ENCODE results near the gene MEI1.
"Not testable (repeated sequence)": the region's sequence is repeated elsewhere in the genome, so short reads cannot be mapped to it uniquely, and the experiment has no call there.

Gene MEI1

GRCh38 chr22:41825376-41825775 is 126.1 kb downstream of the MEI1 start:
- DNase-seq = no peak

DNA sequence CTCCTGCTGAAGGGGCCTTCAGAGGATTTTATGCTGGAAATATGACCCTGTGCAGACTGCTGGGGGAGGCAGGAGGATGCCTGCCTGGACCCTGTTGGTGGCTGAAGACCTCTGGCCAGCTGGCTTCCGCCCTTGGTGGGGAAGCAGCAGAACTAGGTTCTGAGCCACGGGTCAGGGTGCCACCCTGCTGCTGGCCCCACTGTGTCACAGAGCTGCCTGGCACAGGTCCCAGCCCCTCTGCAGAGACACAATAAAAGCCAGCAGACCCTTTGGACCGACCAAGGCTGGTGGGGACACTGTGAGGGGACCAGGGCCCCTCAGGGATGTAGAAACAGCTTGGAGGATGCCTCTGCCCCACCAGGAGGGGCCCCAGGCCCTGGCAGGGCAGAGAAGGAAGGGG is 126.7 kb downstream of the MEI1 start:
- DNase-seq = no peak

GRCh38 chr22:41826430-41827383 is 127.4 kb downstream of the MEI1 start:
- no peak for DNase-seq

GRCh38 chr22:41827671-41828070 is 128.4 kb downstream of the MEI1 start:
- no peak for DNase-seq

DNA sequence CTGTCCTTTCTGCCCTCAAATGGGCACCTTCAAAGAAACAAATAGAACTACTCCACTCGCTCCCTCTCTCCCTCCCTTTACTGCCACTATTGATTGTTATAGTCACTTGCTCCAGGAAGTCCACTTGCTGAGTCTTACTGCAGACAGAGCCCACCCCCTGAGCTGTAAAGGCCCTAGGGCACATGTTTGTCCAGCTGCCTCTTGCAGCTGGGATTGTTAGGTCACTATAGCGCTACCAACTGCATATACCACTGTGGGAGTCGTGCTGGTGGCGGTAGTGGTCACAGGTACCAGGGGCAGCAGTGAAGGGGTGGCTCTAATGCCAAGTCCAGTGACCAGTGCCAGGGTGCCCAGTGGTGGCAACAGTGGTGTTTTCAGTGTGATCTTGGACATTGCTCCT is 129.2 kb downstream of the MEI1 start:
- DNase-seq = peak; percentile 41

GRCh38 chr22:41830174-41830573 is 130.9 kb downstream of the MEI1 start:
- DNase-seq = no peak

- no peak for DNase-seq
These were observed 132.1 kb downstream of the MEI1 start for GRCh38 chr22:41831383-41831782.

DNA sequence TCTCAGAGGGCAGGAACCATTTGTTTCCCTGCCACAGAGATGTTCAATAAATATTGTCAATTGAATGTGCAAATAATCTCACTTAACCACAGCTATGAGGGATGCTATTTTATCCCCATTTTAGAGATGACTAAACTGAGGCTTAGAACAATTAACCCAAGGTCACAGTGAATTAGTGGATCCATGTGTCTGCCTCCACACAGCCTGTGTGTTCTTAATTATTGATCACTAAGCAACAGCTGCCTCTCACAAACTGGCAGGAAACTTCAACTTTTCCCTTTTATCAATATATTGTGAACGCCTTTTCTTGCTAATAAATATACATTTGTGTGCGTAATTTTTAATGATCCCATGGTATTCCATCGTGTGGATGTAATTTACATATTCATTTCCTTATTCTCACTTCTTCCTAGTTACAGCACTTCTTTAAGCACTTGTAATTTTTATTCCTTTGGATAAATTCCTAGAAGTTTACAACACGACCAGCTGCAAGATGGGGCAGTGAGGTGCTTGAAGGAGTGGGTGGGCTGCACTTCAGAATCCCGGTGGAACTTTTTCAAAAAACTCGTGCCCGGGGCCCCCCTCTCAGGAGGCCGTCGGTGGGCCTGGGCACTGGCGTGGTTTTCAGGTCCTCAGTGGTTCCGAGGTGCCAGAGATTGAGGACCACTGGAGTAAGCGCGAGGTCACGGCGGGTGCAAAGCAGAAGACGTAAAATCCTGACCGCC is 132.7 kb downstream of the MEI1 start:
- no peak for DNase-seq

- DNase-seq = peak; percentile 98
These were observed 133.5 kb downstream of the MEI1 start, which contains the start of gene SREBF2 for GRCh38 chr22:41832553-41833368. TSS of gene SREBF2 (plus strand) at chr22:41833105. CDS start at chr22:41833271, 166 bp downstream.

GRCh38 chr22:41833369-41834004 is 134.2 kb downstream of the MEI1 start:
- DNase-seq = peak; percentile 58

DNA sequence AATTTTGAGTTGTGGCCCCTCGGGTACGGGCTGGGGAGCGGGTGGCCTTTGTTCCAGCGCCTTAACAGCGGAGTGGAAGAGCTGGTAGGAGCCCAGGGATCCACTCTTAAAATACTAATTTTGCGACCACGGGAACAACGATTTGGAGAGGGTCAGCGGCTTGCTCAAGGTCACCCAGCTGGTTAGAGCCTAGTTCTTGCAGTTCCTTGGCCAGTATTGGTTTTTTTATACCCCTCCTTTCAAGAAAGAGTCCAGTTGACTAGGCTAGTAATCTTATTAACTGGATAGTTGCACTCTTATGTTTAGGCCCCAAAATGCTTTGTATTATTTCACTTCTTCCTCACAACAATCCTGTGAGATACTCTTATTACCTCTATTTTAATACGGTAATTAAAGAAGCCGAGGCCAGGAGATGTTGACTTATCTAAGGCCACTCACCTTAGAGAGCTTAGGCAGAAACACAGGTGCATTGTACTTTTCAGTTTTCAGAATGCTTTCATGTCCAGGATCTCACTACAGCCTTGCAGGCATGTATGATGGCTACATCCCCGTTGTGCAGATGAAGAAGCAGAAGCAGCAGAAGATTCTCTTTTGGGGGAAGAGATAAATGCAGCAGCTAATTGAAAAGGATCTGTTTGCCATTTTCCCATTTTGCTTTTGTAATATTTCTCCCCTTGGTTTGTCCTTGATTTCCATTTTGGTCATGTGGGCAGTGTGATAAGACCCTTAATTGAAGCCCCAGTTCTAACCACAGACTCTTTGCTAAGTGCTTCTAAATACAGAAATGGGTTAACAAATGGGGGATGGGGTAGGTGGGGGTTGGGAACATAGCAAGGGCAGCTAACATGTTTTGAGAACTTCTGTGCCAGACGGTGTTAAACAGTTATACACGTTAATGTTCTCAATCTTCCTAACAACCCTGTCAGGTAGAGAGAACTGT is 135.0 kb downstream of the MEI1 start:
- DNase-seq = peak; percentile 11

- DNase-seq = not testable (repeated sequence)
These were observed 136.2 kb downstream of the MEI1 start for GRCh38 chr22:41835462-41835861.

DNA sequence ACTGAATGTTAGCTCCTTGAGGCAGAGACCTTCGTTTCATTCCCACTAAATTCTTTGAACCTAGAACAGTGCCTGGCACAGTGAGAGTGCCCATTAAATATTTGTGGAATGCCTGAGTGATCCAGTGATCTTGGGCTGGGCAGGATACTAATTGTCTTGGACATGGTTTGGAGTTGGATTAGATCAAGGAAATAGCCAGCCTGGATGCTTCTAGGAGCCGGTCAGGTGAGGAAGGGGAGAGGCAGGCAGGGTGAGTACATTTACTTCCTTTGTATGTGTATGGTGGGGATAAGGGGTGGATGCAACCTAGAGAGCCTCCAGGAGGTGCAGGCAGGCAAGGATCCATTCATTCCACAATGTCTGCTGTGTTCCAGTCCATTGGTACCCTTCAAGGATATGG is 137.2 kb downstream of the MEI1 start:
- no peak for DNase-seq

DNA sequence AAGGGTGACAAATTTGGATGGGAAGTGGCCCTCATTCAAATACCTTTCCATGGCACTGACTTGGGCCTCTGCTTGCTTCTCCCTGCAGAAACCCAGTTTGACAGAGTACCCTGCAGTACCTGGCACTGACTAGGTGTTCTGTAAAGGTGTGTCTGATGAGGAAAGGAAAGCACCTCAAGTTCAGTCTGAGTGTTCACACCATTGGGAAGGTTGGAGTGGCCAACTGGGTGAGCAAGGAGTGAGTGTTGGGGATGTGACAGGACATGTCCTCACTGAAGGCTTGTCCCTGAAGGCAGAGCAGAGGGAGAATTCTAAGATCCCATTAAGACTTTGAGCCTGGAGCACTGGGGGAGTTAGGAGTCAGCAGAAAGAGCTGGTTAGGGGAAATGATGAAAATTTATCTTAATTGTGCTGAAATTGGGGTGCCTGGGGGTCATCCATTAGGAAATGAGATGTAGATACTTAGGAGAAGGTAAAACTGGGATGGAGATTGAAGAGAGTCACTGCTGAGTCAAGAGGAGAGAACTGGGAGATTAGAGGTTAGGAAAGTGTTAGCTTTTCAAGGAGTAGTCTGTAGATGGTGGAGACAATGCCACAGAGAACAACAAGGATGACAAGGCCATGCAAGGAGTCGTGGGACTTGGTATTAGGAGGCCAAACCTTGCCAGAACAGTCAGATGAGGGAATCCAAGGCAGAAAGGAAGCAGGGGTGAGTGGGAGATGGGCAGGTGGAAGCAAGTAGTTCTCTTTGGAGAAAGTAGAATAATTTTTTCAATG is 139.7 kb downstream of the MEI1 start:
- no peak for DNase-seq

- no peak for DNase-seq
These were observed 140.9 kb downstream of the MEI1 start for GRCh38 chr22:41840216-41840615.

- no peak for DNase-seq
These were observed 141.9 kb downstream of the MEI1 start for GRCh38 chr22:41841085-41841712.

GRCh38 chr22:41842996-41843970 is 144.0 kb downstream of the MEI1 start:
- no peak for DNase-seq

DNA sequence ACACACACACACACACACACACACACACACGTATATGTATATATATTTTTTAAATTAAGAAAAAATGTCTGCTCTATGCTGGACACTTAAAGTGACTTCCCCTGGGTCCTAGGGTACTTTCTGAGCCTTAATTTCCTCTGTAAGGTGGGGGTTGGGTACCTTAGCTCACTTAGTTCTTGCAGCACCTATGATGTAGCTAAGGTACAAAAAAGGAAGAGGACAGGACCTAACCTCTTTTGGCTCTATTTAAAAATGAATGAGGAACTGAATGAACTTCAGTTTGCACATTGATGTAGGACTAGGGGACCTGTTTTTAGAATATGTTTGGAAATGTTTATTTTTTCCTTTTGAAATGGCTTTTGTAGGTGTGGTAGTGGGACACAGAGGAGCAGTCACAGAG is 144.7 kb downstream of the MEI1 start:
- DNase-seq = no peak

- DNase-seq = no peak
These were observed 145.2 kb downstream of the MEI1 start for GRCh38 chr22:41844513-41844912.

Data from NCI-H1092 treated with DMSO at 0.1 percent for 48 hours (cell line).